AG04450 (cell line): ENCODE measurements around the gene APP. TPM values are rescaled to one million over a fixed set of nuclear protein-coding genes. Genes with fewer than 3 reads are reported as not detected.

Source experiments
- CTCF ChIA-PET: fragments of 300-600, 350-600 bp; formaldehyde crosslinking; extraction: SDS; loops from one replicate; lab custom pipeline; 2022; ENCODE audit warnings: antibody characterized with exemption, inconsistent platforms; lab: Charles Lee
- POLR2A ChIA-PET: fragments of 350-600 bp; formaldehyde crosslinking; extraction: SDS; loops from one replicate; lab custom pipeline; 2021; ENCODE audit warnings: antibody characterized with exemption, inconsistent platforms; lab: Yijun Ruan, JAX
- DNase-seq: peaks from one replicate; pipeline ENCODE4 v3.0.0-alpha.2; 2011; ENCODE audit warnings: low read depth, low spot score
- H3K27ac ChIP-seq: one replicate; pipeline ENCODE4 v1.5.1; 2012; ENCODE audit warnings: low read depth, low read length, control low read depth
- H3K27me3 ChIP-seq: one replicate; pipeline ENCODE4 v1.6.0; 2012; ENCODE audit warnings: low read length; ENCODE audit not compliant: control insufficient read depth, insufficient read depth
- H3K4me3 ChIP-seq: 2 replicates; pipeline ENCODE4 v1.5.1; 2011; ENCODE audit warnings: mild to moderate bottlenecking, low read depth, low read length, control low read depth
- H3K9me3 ChIP-seq: 2 replicates; pipeline ENCODE4 v1.5.1; 2012; ENCODE audit warnings: low read length; ENCODE audit not compliant: control insufficient read depth, insufficient read depth
- polyA plus RNA-seq: library from polyadenylated mRNA; depleted of rRNA; stranded (reverse); fragments of >200 nt; gene quantifications from 2 replicates; pipeline ENCODE4 v1.2.3, GENCODE V29; 2011
- TF ChIP-seq, protein P1 (sequence below): IDR thresholded peaks from 2 replicates; pipeline ENCODE4 v1.5.1; 2011; ENCODE audit warnings: low read depth, low read length, control low read depth, inconsistent platforms

Gene APP
- polyA plus RNA-seq, 1 experiment, result 870 TPM

DNA sequence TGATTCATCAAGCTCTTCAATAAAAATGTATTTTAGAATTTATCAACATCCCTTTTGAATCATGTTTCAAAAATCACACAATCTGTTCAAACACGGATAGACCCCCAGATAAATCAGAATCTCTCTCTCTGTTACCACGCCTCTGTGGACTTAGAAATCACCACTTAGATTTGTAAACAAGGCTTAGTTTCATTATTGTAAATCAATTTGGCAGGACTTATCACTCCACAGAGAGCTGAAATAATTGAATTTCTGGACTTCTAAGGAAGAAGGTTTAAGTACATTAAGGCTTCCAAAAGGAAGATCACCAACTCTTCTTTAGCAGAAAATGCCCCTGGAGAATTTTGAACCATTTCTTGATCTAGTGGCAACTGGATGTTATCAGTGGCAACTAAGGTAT lies 100.4 kb downstream of the APP start:
- Histone ChIP-seq H3K27ac (no peak overlapping the region), H3K27me3 (no peaks in the 10 kb centered on the region), H3K4me3 (no peak overlapping the region), H3K9me3 (no peaks in the 10 kb centered on the region)
- ChIA-PET CTCF (no interaction called here), POLR2A (no interaction called here)
- no peak for DNase-seq
- TF ChIP-seq, protein P1, sequence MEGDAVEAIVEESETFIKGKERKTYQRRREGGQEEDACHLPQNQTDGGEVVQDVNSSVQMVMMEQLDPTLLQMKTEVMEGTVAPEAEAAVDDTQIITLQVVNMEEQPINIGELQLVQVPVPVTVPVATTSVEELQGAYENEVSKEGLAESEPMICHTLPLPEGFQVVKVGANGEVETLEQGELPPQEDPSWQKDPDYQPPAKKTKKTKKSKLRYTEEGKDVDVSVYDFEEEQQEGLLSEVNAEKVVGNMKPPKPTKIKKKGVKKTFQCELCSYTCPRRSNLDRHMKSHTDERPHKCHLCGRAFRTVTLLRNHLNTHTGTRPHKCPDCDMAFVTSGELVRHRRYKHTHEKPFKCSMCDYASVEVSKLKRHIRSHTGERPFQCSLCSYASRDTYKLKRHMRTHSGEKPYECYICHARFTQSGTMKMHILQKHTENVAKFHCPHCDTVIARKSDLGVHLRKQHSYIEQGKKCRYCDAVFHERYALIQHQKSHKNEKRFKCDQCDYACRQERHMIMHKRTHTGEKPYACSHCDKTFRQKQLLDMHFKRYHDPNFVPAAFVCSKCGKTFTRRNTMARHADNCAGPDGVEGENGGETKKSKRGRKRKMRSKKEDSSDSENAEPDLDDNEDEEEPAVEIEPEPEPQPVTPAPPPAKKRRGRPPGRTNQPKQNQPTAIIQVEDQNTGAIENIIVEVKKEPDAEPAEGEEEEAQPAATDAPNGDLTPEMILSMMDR, result no peak

DNA sequence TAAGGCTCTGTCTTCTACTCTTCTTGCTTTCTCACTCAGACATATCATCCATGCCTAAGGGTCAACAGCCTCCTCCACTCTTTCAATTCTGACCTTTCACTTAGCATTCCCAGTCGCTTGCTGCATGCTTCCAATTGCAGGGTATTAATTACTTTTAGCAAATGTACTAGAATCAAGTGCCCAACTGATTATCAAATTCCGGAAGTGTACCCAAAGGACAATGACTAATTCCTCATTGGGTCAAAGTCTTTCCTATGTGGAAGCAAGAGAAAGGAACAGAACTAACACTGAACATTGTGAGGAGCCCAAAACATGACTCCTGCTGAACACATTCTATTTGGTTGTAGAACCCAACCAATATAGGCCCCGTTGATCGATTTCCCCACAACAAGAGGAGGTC lies 101.8 kb downstream of the APP start:
- Histone ChIP-seq H3K4me3 (no peak overlapping the region), H3K27me3 (no peaks in the 10 kb centered on the region), H3K9me3 (no peaks in the 10 kb centered on the region), H3K27ac (no peak overlapping the region)
- CTCF ChIA-PET, result no interaction called here
- no peak for DNase-seq
- POLR2A ChIA-PET, result no interaction called here
- TF ChIP-seq, protein P1, result no peak

DNA sequence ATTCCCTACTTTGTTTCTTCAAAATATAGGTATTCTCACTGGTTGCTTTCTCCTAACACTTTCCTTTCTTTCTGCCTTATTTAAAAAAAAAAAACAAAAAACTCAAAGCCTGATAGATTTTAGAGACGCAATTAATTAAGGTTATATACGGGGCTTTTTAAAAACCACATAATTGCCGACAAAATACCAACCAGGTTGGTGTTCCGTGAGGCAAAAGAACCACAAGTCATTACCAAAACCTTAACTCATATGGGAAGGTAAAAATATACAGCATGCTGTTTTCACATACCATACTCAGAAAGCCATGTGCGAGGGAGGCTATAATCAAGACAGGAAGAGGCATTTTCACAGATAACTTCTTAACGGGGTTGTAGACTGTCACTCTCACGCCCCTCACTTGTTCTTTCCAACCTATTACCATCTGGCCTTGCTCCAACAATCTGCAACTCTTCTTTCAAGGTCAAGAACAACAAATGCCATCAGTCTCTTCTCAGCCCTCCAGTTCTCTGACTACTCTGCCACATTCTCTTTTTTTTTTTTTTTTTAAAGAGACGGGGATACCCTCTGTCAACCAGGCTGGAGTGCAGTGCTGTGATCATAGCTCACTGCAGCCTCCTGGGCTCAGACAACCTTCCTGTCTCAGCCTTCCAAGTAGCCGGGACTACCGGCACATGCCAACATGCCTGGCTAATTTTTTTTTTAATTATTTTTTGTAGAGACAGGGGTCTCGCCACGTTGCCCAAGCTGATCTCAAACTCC lies 102.6 kb downstream of the APP start:
- H3K27me3 ChIP-seq, result no peaks in the 10 kb centered on the region
- no peaks in the 10 kb centered on the region for H3K9me3 ChIP-seq
- TF ChIP-seq, protein P1, result no peak
- CTCF ChIA-PET, result no interaction called here
- no peak overlapping the region for H3K4me3 ChIP-seq
- POLR2A ChIA-PET, result no interaction called here
- DNase-seq, result no peak
- no peak overlapping the region for H3K27ac ChIP-seq

DNA sequence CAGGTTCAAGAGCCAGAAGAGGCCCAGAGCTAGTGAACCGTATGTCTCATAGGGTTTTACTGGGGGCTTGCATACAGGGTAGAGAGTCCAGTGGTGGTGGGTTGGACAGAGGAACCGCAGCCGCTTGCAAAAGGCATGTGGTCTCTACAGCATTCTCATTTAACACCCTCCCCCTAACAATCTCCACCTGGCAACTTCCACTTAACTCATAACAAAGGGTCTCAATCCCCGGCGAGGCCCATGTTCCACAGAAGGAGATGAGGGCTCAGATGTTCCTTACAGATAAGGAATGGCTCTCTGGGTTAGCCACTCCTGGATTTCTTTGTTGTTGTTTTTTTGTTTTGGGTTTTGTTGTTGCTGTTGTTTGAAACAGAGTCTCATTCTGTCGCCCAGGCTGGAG lies 106.1 kb downstream of the APP start:
- ChIA-PET POLR2A (no interaction called here), CTCF (no interaction called here)
- no peak overlapping the region for H3K4me3 ChIP-seq
- H3K9me3 ChIP-seq, result no peaks in the 10 kb centered on the region
- DNase-seq, result no peak
- no peaks in the 10 kb centered on the region for H3K27me3 ChIP-seq
- TF ChIP-seq, protein P1, result no peak
- no peak overlapping the region for H3K27ac ChIP-seq

DNA sequence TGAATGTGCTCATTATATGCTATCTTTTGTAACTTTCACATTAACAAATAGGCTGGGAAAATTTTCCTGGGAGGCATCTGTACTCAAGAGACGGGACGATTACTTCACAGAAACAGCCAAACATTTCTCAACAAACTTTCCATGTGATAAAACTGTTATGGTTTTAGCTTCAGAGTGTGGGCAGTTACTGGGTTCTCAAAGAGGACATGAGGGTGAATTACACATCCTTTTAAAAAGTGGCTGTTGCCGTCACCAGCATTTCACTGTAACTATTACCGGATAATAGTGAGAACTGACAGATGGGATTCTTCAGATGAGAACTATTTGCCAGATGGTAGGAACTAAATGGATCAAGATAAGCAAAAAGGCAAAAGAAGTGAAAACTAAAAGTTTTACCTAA lies 109.1 kb downstream of the APP start:
- Histone ChIP-seq H3K4me3 (no peak overlapping the region), H3K27ac (no peak overlapping the region), H3K9me3 (no peaks in the 10 kb centered on the region), H3K27me3 (no peaks in the 10 kb centered on the region)
- TF ChIP-seq, protein P1, result no peak
- no peak for DNase-seq
- ChIA-PET POLR2A (no interaction called here), CTCF (interaction anchor here (0.5 to 1.1 kb wide), 2 partner anchors 43 to 107 kb away, joined by 3 to 8 read pairs; no protein-coding TSS in a partner anchor)
